Activated CD4-positive, CD25-positive, alpha-beta regulatory T cell (primary cell): ENCODE results near the gene SEPTIN7.

Experiments used
- DNase-seq, 4 experiments: peaks; one replicate each; lab custom pipeline; 2025; lab: John Stamatoyannopoulos, UW

The SEPTIN7 gene

GRCh38 chr7:35839860-35840854 is 39.3 kb downstream of the SEPTIN7 start:
- DNase-seq = no peak

GRCh38 chr7:35846816-35847412 is 46.1 kb downstream of the SEPTIN7 start:
- no peak for DNase-seq

- DNase-seq = no peak
Observed at GRCh38 chr7:35848725-35849124, 47.9 kb downstream of the SEPTIN7 start.

- no peak for DNase-seq
Observed at GRCh38 chr7:35849158-35849831, 48.4 kb downstream of the SEPTIN7 start.

- DNase-seq = no peak
Observed at GRCh38 chr7:35849954-35850353, 49.1 kb downstream of the SEPTIN7 start.
